HEK293 (cell line): ENCODE data around the gene ADGRB3.

Source experiments
- CTCF ChIA-PET: fragments of 350-600 bp; formaldehyde crosslinking; extraction: SDS; loops from one replicate; lab custom pipeline; 2021; ENCODE audit warnings: antibody characterized with exemption; lab: Yijun Ruan, JAX
- POLR2A ChIA-PET: fragments of 300-600 bp; formaldehyde crosslinking; extraction: SDS; loops from one replicate; lab custom pipeline; 2020; ENCODE audit warnings: antibody characterized with exemption, inconsistent platforms; lab: Yijun Ruan, JAX
- H3K27ac ChIP-seq: fragments of 200-500 bp; sonication (Bioruptor generic); 2 replicates; pipeline ENCODE4 v1.5.1; 2014; ENCODE audit warnings: low read depth, low read length, control low read depth, inconsistent platforms; ENCODE audit errors: extremely low read depth
- H3K36me3 ChIP-seq, 2 experiments: fragments of 200-500 bp in 1 of 2; sonication (Bioruptor generic) in 1 of 2; 1 replicate in 1 of 2; 2 replicates in 1 of 2; pipeline ENCODE4 v1.5.1; 2014 to 2017; ENCODE audit warnings: inconsistent platforms in 2 of 2, low read length in 2 of 2; ENCODE audit not compliant: control insufficient read depth in 2 of 2, insufficient read depth in 1 of 2
- H3K4me1 ChIP-seq: fragments of 200-500 bp; sonication (Bioruptor generic); 2 replicates; pipeline ENCODE4 v1.5.1; 2014; ENCODE audit warnings: mild to moderate bottlenecking, low read length, inconsistent platforms; ENCODE audit not compliant: control insufficient read depth, insufficient read depth
- H3K4me3 ChIP-seq: 2 replicates; pipeline ENCODE4 v1.5.1; 2011; ENCODE audit warnings: low read depth, mild to moderate bottlenecking, control low read depth, low read length, moderate library complexity
- H3K9me3 ChIP-seq: fragments of 200-500 bp; sonication (Bioruptor generic); 2 replicates; pipeline ENCODE4 v1.5.1; 2014; ENCODE audit warnings: low read depth, low read length, inconsistent platforms; ENCODE audit not compliant: control insufficient read depth, insufficient read depth
- HOXC10 ChIP-seq: sonication (generic); formaldehyde crosslinking; IDR thresholded peaks from 2 replicates; pipeline ENCODE4 v1.8.1; 2023; ENCODE audit warnings: mild to moderate bottlenecking, missing genetic modification reagents
- MEIS1 ChIP-seq: sonication (generic); formaldehyde crosslinking; IDR thresholded peaks from 2 replicates; pipeline ENCODE4 v1.8.1; 2022; ENCODE audit warnings: missing genetic modification reagents, mild to moderate bottlenecking, borderline replicate concordance
- SALL2 ChIP-seq: fragments of 450-650 bp; formaldehyde crosslinking; IDR thresholded peaks from 2 replicates; pipeline ENCODE4 v1.5.0; 2017; ENCODE audit warnings: missing biosample characterization, mild to moderate bottlenecking, missing genetic modification characterization, borderline replicate concordance
- ZBTB7A ChIP-seq: fragments of 450-650 bp; formaldehyde crosslinking; IDR thresholded peaks from 2 replicates; pipeline ENCODE4 v1.5.1; 2016; ENCODE audit warnings: low read depth, missing biosample characterization, missing genetic modification characterization
- ZFHX2 ChIP-seq: fragments of 450-650 bp; formaldehyde crosslinking; conservative IDR thresholded peaks from 2 replicates; pipeline ENCODE4 v1.5.1; 2016; ENCODE audit warnings: missing biosample characterization, missing genetic modification characterization
- ZFP3 ChIP-seq: fragments of 450-650 bp; formaldehyde crosslinking; IDR thresholded peaks from 2 replicates; pipeline ENCODE4 v1.5.1; 2016; ENCODE audit warnings: low read depth, missing biosample characterization, missing genetic modification characterization
- ZFP41 ChIP-seq: fragments of 450-650 bp; formaldehyde crosslinking; IDR thresholded peaks from 2 replicates; pipeline ENCODE4 v1.5.1; 2016; ENCODE audit warnings: missing biosample characterization, missing genetic modification characterization, borderline replicate concordance
- ZIC2 ChIP-seq: fragments of 450-650 bp; formaldehyde crosslinking; IDR thresholded peaks from 2 replicates; pipeline ENCODE4 v1.5.1; 2016; ENCODE audit warnings: missing biosample characterization, missing genetic modification characterization
- ZNF174 ChIP-seq: fragments of 450-650 bp; formaldehyde crosslinking; IDR thresholded peaks from 2 replicates; pipeline ENCODE4 v1.5.0; 2017; ENCODE audit warnings: missing biosample characterization, mild to moderate bottlenecking, missing genetic modification characterization
- ZNF274 ChIP-seq, 2 experiments: fragments of 200-500 bp in 1 of 2; fragments of 450-650 bp in 1 of 2; sonication (Bioruptor generic) in 1 of 2; formaldehyde crosslinking in 1 of 2; IDR thresholded peaks; 2 replicates each; pipeline versions ENCODE4 v1.5.1 to v1.6.1; 2014 to 2016; ENCODE audit warnings: borderline replicate concordance in 1 of 2, inconsistent platforms in 1 of 2, low read length in 1 of 2, missing biosample characterization in 1 of 2, missing genetic modification characterization in 1 of 2
- ZNF473 ChIP-seq: fragments of 450-650 bp; formaldehyde crosslinking; IDR thresholded peaks from 2 replicates; pipeline ENCODE4 v1.5.1; 2017; ENCODE audit warnings: missing biosample characterization, missing genetic modification characterization
- ZNF521 ChIP-seq: fragments of 450-650 bp; formaldehyde crosslinking; IDR thresholded peaks from 2 replicates; pipeline ENCODE4 v1.5.1; 2017; ENCODE audit warnings: missing biosample characterization, mild to moderate bottlenecking, missing genetic modification characterization
- ZNF558 ChIP-seq: fragments of 450-650 bp; formaldehyde crosslinking; IDR thresholded peaks from 2 replicates; pipeline ENCODE4 v1.5.1; 2016; ENCODE audit warnings: missing biosample characterization, missing genetic modification characterization
- ZNF621 ChIP-seq: fragments of 450-650 bp; formaldehyde crosslinking; IDR thresholded peaks from 2 replicates; pipeline ENCODE4 v1.5.1; 2017; ENCODE audit warnings: missing biosample characterization, missing genetic modification characterization
- ZNF629 ChIP-seq: fragments of 450-650 bp; formaldehyde crosslinking; IDR thresholded peaks from 2 replicates; pipeline ENCODE4 v1.5.1; 2017; ENCODE audit warnings: missing biosample characterization, missing genetic modification characterization
- ZNF701 ChIP-seq: fragments of 450-650 bp; formaldehyde crosslinking; IDR thresholded peaks from 2 replicates; pipeline ENCODE4 v1.5.1; 2016; ENCODE audit warnings: missing biosample characterization, missing genetic modification characterization
- ZNF76 ChIP-seq: fragments of 450-650 bp; formaldehyde crosslinking; IDR thresholded peaks from 2 replicates; pipeline ENCODE4; 2016; ENCODE audit warnings: low read depth, missing biosample characterization, missing genetic modification characterization, borderline replicate concordance
- ZNF785 ChIP-seq: fragments of 450-650 bp; formaldehyde crosslinking; IDR thresholded peaks from 2 replicates; pipeline ENCODE4 v1.5.1; 2016; ENCODE audit warnings: missing biosample characterization, missing genetic modification characterization
- ZSCAN30 ChIP-seq: fragments of 450-650 bp; IDR thresholded peaks from 2 replicates; pipeline ENCODE4 v1.5.1; 2018; ENCODE audit warnings: missing biosample characterization, mild to moderate bottlenecking, missing genetic modification characterization, moderate library complexity
- TF ChIP-seq, protein P1 (sequence below): fragments of 450-650 bp; formaldehyde crosslinking; IDR thresholded peaks from 2 replicates; pipeline ENCODE4 v1.5.1; 2017; ENCODE audit warnings: missing biosample characterization, missing genetic modification characterization
- TF ChIP-seq, protein P2 (sequence below): fragments of 450-650 bp; formaldehyde crosslinking; IDR thresholded peaks from 2 replicates; pipeline ENCODE4 v1.5.1; 2016; ENCODE audit warnings: missing biosample characterization, missing genetic modification characterization
- TF ChIP-seq, protein P3 (sequence below): fragments of 450-650 bp; formaldehyde crosslinking; IDR thresholded peaks from 2 replicates; pipeline ENCODE4 v1.5.0; 2017; ENCODE audit warnings: missing biosample characterization, missing genetic modification characterization, borderline replicate concordance

The ADGRB3 gene

DNA sequence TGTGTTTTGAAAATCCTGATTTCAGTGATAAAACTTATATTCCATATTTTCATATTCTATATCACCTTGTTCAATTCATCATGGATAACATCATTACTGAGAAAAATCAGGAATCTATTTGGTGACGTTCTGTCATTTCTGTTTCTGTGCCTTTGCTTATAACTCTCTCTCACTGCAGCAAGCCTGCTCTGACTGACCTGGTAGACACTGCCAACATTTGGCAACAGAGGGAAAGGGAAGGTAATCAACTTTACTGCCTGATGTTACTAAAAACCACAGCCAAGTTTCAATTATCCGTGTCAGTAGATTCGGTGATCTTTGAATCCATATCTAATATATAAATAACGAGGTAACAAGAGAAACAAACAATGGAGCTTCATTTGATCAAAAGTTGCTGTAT, 659.8 kb downstream of the ADGRB3 start (continued):
- no peak for TF ChIP-seq ZNF629 (tag by site-specific recombination)
- TF ChIP-seq, protein P1, sequence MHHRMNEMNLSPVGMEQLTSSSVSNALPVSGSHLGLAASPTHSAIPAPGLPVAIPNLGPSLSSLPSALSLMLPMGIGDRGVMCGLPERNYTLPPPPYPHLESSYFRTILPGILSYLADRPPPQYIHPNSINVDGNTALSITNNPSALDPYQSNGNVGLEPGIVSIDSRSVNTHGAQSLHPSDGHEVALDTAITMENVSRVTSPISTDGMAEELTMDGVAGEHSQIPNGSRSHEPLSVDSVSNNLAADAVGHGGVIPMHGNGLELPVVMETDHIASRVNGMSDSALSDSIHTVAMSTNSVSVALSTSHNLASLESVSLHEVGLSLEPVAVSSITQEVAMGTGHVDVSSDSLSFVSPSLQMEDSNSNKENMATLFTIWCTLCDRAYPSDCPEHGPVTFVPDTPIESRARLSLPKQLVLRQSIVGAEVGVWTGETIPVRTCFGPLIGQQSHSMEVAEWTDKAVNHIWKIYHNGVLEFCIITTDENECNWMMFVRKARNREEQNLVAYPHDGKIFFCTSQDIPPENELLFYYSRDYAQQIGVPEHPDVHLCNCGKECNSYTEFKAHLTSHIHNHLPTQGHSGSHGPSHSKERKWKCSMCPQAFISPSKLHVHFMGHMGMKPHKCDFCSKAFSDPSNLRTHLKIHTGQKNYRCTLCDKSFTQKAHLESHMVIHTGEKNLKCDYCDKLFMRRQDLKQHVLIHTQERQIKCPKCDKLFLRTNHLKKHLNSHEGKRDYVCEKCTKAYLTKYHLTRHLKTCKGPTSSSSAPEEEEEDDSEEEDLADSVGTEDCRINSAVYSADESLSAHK (tag by site-specific recombination): no peak
- TF ChIP-seq ZIC2 (tag by site-specific recombination): no peak
- no peak for TF ChIP-seq MEIS1 (CRISPR knock-in tag)

DNA sequence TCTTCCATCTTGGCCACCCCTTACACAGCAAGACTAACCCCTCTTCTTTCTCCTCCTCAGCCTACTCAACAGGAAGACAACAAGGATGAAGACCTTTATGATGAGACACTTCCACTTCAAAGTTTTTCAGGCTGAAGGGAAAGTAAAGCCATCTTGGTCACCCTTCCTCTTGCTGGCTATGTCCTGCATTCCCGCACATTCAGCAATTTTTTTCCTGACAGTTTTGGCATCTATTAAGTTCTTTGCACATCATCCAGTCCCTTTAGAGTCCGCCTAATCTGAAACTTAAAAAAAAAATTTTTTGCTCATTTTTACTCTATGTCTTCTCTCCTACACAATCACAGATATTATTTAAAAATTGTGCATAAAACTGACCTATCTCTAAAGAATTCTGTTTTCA, 668.3 kb downstream of the ADGRB3 start:
- TF ChIP-seq, protein P2, sequence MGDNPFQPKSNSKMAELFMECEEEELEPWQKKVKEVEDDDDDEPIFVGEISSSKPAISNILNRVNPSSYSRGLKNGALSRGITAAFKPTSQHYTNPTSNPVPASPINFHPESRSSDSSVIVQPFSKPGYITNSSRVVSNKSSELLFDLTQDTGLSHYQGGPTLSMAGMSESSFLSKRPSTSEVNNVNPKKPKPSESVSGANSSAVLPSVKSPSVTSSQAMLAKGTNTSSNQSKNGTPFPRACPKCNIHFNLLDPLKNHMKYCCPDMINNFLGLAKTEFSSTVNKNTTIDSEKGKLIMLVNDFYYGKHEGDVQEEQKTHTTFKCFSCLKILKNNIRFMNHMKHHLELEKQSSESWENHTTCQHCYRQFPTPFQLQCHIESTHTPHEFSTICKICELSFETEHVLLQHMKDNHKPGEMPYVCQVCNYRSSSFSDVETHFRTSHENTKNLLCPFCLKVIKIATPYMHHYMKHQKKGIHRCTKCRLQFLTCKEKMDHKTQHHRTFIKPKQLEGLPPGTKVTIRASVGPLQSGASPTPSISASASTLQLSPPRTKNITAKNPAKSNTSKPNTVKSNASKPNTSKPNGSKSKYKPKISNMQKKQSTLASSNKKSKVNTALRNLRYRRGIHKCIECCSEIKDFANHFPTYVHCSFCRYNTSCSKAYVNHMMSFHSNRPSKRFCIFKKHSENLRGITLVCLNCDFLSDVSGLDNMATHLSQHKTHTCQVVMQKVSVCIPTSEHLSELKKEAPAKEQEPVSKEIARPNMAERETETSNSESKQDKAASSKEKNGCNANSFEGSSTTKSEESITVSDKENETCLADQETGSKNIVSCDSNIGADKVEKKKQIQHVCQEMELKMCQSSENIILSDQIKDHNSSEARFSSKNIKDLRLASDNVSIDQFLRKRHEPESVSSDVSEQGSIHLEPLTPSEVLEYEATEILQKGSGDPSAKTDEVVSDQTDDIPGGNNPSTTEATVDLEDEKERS (tag by site-specific recombination): no peak
- TF ChIP-seq ZFP41 (tag by site-specific recombination) (no peak), ZNF785 (tag by site-specific recombination) (no peak), ZBTB7A (no peak), ZNF76 (no peak), ZNF521 (tag by site-specific recombination) (no peak), ZNF621 (no peak), ZSCAN30 (tag by site-specific recombination) (no peak), ZNF701 (tag by site-specific recombination) (no peak), ZFHX2 (tag by site-specific recombination) (no peak), SALL2 (tag by site-specific recombination) (no peak), ZNF274 (IDR thresholded peaks at IDR 0.05; ENCODE audit: low read length) (no peak), ZNF274 (tag by site-specific recombination; IDR thresholded peaks at IDR 0.05; ENCODE audit: borderline replicate concordance) (no peak), HOXC10 (CRISPR knock-in tag) (no peak), ZNF558 (no peak), ZNF473 (tag by site-specific recombination) (no peak), ZNF174 (tag by site-specific recombination) (no peak), ZFP3 (tag by site-specific recombination) (no peak)
- TF ChIP-seq, protein P3, sequence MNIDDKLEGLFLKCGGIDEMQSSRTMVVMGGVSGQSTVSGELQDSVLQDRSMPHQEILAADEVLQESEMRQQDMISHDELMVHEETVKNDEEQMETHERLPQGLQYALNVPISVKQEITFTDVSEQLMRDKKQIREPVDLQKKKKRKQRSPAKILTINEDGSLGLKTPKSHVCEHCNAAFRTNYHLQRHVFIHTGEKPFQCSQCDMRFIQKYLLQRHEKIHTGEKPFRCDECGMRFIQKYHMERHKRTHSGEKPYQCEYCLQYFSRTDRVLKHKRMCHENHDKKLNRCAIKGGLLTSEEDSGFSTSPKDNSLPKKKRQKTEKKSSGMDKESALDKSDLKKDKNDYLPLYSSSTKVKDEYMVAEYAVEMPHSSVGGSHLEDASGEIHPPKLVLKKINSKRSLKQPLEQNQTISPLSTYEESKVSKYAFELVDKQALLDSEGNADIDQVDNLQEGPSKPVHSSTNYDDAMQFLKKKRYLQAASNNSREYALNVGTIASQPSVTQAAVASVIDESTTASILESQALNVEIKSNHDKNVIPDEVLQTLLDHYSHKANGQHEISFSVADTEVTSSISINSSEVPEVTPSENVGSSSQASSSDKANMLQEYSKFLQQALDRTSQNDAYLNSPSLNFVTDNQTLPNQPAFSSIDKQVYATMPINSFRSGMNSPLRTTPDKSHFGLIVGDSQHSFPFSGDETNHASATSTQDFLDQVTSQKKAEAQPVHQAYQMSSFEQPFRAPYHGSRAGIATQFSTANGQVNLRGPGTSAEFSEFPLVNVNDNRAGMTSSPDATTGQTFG (tag by site-specific recombination): no peak
- H3K4me1 ChIP-seq: no peaks in the 10 kb centered on the region
- no peaks in the 10 kb centered on the region for H3K36me3 ChIP-seq
- H3K27ac ChIP-seq: no peak overlapping the region
- H3K4me3 ChIP-seq: no peak overlapping the region
- POLR2A ChIA-PET: no interaction called here
- H3K9me3 ChIP-seq: no peaks in the 10 kb centered on the region
- CTCF ChIA-PET: no interaction called here
